Measurements from ENCODE around the gene KCNQ4. TPM values are rescaled to one million over a fixed set of nuclear protein-coding genes. Genes with fewer than 3 reads are reported as not detected.

Gene KCNQ4
- total RNA-seq (1 to 10 TPM; 1.2 to 3.4 (median 2.1) TPM), polyA plus RNA-seq (1 to 10 TPM; 1.0 to 3.4 TPM)
- long read RNA-seq, donor 1 = 0 reads
- long read RNA-seq, donor 2 = 0 reads
- long read RNA-seq, donor 3, partial matches to known transcripts = 1 of 2 reads
- long read RNA-seq, donor 3, other reads (novel, unspliced or antisense) = 1 of 2 reads

- peaks cover 0 to 34% (median 0%) of the 10 kb centered on the region in 7 donors for H3K27me3 ChIP-seq
- ATAC-seq (peak; percentile 50 to 71 (median 68)), DNase-seq (peak; percentile 54 to 66)
- H3K36me3 ChIP-seq = no peaks in the 10 kb centered on the region
- peak within 1 kb of the TSS in 7 of 10 donors; percentile 11 to 65 (median 46) for H3K27ac ChIP-seq
- intact Hi-C loops (cut with DNase I) = no loop called here
- 5% methylated on average over 56 to 73 of the region's 73 CpGs for WGBS, 2 donors
- TF ChIP-seq, protein P1, sequence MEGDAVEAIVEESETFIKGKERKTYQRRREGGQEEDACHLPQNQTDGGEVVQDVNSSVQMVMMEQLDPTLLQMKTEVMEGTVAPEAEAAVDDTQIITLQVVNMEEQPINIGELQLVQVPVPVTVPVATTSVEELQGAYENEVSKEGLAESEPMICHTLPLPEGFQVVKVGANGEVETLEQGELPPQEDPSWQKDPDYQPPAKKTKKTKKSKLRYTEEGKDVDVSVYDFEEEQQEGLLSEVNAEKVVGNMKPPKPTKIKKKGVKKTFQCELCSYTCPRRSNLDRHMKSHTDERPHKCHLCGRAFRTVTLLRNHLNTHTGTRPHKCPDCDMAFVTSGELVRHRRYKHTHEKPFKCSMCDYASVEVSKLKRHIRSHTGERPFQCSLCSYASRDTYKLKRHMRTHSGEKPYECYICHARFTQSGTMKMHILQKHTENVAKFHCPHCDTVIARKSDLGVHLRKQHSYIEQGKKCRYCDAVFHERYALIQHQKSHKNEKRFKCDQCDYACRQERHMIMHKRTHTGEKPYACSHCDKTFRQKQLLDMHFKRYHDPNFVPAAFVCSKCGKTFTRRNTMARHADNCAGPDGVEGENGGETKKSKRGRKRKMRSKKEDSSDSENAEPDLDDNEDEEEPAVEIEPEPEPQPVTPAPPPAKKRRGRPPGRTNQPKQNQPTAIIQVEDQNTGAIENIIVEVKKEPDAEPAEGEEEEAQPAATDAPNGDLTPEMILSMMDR (IDR thresholded peaks at IDR 0.05) = no peak
- no peaks in the 10 kb centered on the region for H3K9me3 ChIP-seq
- H3K4me3 ChIP-seq = peak within 1 kb of the TSS; percentile 23 to 58 (median 50)
- peaks cover 13 to 25% (median 23%) of the 10 kb centered on the region in 9 donors for H3K4me1 ChIP-seq
These were observed at the start of gene KCNQ4 for GRCh38 chr1:40783001-40783905. Gene KCNQ4, plus strand, starts transcription at chr1:40783787. Its CDS starts 307 bp downstream, at chr1:40784094.

GRCh38 chr1:40734882-40735628 is 48.5 kb upstream of the KCNQ4 start:
- WGBS, 2 donors = 78 to 81% methylated on average over 8 of the region's 8 CpGs
- no peaks in the 10 kb centered on the region for H3K27me3 ChIP-seq
- intact Hi-C loops (cut with DNase I) = no loop called here
- ATAC-seq (no peak), DNase-seq (no peak)
- peaks cover 0 to 18% (median 14%) of the 10 kb centered on the region in 9 donors for H3K36me3 ChIP-seq
- H3K4me1 ChIP-seq = peaks cover 7 to 86% (median 49%) of the 10 kb centered on the region in 9 donors
- TF ChIP-seq, protein P1 (IDR thresholded peaks at IDR 0.05) = no peak
- peaks cover 0 to 10% (median 0%) of the 10 kb centered on the region in 11 donors for H3K9me3 ChIP-seq
- peak overlapping the region in 3 of 10 donors; percentile 51 to 64 (median 59) for H3K27ac ChIP-seq
- no peak overlapping the region for H3K4me3 ChIP-seq

- TF ChIP-seq, protein P1 (IDR thresholded peaks at IDR 0.05) = no peak
- ATAC-seq (peak in 7 of 8 donors; percentile 27 to 89 (median 78)), DNase-seq (peak in 1 of 2 donors; percentile 10)
- Histone ChIP-seq H3K27me3 (no peaks in the 10 kb centered on the region), H3K4me3 (no peak overlapping the region), H3K36me3 (peaks cover 0 to 29% (median 15%) of the 10 kb centered on the region in 9 donors), H3K27ac (peak overlapping the region in 6 of 10 donors; percentile 7 to 64 (median 55)), H3K4me1 (peaks cover 11 to 88% (median 52%) of the 10 kb centered on the region in 9 donors), H3K9me3 (peaks cover 0 to 10% (median 0%) of the 10 kb centered on the region in 11 donors)
- intact Hi-C loops (cut with DNase I) = no loop called here
These were observed 47.5 kb upstream of the KCNQ4 start for GRCh38 chr1:40736085-40736531.

- H3K9me3 ChIP-seq = peaks cover 0 to 10% (median 0%) of the 10 kb centered on the region in 11 donors
- H3K4me3 ChIP-seq = no peak overlapping the region
- whole genome bisulfite sequencing, 2 donors = 72 to 79% methylated on average over 6 of the region's 6 CpGs
- TF ChIP-seq, protein P1 (IDR thresholded peaks at IDR 0.05) = no peak
- intact Hi-C loops (cut with DNase I) = no loop called here
- H3K36me3 ChIP-seq = peaks cover 0 to 55% (median 15%) of the 10 kb centered on the region in 9 donors
- peaks cover 14 to 91% (median 64%) of the 10 kb centered on the region in 9 donors for H3K4me1 ChIP-seq
- ATAC-seq (no peak), DNase-seq (no peak)
- H3K27ac ChIP-seq = peak overlapping the region in 1 of 10 donors; percentile 4
- no peaks in the 10 kb centered on the region for H3K27me3 ChIP-seq
These were observed 44.8 kb upstream of the KCNQ4 start for GRCh38 chr1:40738831-40739230.
